Stimulated activated CD8-positive, alpha-beta memory T cell treated with anti-CD3 and anti-CD28 coated beads, Interleukin-7, amount 100 ng/mL, for 24 hours (primary cell): ENCODE data around the gene TM4SF1.

Source experiments
- DNase-seq: peaks from one replicate; pipeline ENCODE4 v3.0.0-alpha.2; 2020; ENCODE audit warnings: low read depth

TM4SF1 gene

DNA sequence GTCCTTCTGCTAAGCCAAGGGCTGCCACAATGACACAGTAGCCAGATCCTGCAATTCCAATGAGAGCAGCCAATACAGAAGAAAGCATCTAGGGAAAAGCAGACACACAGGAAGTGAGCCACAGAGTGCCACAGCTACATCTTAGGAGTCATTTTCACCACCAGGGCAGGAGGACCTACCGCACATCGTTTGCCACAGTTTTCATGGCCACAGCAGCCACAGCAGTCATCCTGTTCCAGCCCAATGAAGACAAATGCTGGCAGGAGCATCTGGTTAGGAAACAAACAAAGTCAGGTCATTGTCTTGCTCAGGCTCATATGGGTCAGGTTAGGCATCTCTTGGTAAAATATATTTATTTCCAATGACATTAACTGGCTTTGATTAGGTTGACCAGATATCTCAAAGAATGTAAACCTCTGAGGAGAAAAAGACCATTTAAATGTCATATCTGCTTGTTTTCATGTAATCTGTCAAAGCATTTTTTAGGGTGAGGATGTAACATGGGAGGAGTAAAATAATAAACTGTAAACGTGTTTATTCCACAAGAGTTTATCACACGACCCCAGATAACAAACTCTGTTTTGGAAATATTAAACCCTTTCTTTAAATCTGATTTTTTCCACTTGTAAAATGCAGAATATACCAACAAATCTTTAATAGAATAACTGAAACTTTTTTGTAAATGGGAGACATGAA is 1.8 kb downstream of the TM4SF1 start:
- no peak for DNase-seq

DNA sequence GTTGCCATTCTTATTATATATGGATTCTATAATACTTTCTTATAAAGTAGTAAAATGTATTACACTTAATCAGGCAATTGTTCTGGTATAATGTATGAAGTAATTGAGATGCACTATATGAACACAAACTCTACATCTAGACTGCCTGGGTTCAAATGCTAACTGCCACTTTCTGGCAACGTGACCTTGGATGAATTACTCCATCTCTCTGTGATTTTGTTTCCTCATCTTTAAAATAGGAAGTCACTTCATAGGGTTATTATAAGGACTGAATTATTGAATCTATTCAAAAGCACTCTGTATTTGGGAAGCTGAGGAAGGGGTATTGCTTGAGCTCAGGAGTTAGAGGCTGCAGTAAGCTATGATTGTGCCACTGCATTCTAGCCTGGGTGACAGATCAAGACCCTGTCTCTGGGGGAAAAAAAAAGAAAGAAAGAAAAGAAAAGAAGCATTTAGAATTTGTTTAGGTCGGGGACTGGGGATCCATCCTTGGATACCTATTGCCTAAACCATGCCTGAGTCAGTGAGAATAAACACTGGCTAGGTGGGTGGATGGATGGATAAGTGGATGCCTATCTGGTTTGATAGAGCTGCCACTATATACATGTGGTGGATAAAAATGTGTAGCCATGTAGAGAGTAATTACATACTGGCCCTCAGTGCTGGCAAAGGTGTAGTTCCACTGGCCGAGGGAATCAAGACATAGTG is 2.5 kb downstream of the TM4SF1 start:
- no peak for DNase-seq

DNA sequence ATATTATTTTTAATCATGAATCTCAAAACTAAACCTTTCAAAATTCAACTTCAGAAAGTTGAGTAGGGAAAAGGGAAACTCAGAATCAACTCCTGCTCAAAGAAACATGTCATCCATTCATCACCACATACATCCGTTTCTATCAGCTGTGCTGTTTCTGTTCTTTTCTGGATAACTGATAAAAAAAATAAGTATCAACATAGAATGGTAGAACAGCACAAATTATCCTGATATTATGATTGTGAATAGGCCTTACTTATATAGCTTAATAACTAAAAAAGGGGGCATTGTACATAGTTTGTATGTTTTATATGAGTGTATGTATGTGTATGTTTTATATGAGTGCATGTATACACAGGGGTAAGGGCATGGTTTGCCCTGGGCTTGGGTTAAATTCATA is 3.1 kb downstream of the TM4SF1 start:
- DNase-seq = no peak

DNA sequence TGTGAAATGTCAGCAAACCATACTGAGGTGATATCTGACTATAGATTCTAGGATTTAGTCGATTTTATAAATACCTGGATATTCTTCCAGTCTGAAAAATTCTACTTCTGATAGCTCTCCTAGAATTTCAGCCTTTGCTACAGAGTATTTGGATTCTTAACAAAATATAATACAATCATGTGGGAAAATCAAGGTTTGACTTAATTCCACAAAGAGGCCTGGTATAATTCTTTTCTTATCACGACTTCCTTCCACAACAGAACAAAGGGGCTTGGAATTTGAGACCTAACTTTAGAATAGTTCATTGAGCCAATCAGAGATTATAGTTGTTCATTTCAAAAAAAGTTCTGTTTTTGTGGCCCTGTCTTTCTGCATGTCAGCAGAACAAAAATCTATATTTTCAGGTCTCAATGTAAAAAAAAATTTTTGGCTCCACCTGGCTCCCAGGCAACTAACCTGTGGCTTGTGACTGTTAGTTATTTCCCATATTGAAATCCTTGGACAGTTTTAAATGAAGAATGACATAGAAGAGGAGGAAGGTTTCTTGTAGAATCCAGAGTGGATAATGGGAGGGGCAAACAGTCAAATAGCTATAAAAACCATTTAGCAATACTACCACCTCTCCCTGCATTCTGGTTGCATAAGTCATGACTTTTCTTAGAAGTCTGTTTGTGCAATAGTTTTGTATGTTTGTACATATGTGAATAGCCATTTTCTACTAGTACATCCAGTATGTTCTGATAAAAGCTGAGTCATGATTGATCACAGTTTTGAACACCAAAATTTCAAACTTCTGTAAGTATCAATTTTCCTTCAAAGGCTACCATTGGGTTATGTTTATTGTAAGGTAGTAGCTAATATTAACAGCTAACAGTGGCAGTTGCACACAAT is 4.0 kb downstream of the TM4SF1 start:
- DNase-seq = no peak

DNA sequence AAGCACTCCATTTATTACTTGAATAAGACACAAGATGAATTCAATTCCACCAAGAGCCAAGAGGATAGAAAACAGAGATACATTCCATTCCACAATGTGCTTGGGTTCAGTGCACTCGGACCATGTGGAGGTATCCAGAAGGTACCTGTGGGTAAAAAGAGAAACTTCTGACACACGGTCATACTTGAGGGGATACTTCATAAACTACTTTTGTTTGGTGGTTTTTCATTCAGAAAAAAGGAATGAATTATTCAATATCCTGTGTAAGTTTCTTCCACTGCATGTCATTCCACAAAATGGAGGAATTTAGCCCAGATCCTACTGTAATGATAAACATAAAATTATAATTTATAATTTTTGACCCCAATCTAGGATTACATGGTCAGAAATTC is 5.7 kb downstream of the TM4SF1 start:
- DNase-seq = no peak

DNA sequence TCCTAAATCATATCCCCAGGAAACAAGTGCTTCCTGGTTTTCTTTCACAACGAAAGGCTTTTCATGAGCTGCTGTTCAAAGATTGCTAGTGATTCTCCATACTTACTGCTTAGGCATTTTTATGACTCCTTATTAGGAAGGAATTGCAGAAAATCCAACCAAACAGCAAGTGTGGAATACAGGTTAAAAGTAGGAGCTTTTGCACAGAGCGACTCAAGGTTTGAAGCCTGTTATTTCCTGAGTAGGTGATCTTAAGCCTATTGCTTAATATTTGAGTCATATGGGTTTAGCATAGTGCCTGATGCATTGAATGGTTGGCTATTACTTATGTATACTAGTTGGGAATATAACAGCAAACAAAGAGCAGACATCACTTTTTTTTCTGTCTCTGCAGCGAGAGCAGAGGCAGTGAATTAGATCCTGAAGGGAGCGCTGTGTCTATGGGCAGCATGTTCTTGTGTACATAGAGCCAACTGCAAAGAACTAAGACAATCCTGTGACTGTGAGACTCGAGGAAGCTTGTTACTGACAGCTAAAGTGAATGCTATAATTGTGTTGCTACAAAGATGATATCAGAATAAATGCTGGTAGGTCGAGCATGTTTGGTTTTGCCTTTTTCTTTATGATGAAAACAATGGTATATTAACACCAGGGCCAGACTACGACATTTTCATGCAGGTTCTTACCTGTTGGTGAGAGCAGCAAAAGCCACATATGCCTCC is 6.3 kb downstream of the TM4SF1 start:
- DNase-seq = no peak

DNA sequence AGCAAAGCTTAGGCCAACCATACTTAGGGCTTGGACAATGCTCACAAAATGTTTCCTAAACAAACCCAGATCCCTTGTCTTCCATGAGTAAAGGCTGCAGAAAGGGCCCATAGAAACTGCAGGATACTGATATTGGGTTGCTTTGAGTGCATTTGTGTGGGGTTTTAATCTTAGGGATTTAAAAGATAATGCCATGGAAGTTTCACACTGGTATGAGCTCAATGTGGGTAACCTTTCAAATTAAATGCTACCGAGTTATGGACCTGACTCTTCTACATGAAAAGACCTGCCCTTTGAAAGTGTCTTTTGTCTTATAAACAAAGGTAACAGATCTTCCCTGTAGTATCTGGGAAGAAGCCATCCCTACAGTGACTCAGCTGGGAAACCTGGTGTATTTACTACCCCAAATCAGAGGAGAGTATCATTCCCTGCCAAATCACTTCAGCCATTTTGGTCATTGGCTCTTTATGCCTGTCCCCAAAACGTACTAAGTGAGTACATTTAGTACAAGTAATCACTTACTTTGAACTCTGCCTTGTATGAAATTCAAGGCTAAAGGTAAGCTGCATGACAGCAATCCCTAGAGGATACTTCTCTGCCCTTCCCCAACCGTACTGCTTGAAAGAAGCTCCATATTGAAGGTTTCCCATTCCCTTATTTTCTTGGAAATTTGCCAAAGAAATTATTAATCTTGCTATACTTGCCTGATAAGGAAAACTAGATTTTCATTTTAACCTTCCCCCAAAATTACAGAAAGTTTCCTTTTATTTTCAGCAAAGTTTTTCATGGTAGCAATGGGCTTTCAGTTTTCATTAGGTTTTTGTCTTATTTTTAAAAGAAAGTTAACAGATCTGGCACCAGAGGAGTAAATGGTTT is 7.2 kb downstream of the TM4SF1 start:
- DNase-seq = no peak

DNA sequence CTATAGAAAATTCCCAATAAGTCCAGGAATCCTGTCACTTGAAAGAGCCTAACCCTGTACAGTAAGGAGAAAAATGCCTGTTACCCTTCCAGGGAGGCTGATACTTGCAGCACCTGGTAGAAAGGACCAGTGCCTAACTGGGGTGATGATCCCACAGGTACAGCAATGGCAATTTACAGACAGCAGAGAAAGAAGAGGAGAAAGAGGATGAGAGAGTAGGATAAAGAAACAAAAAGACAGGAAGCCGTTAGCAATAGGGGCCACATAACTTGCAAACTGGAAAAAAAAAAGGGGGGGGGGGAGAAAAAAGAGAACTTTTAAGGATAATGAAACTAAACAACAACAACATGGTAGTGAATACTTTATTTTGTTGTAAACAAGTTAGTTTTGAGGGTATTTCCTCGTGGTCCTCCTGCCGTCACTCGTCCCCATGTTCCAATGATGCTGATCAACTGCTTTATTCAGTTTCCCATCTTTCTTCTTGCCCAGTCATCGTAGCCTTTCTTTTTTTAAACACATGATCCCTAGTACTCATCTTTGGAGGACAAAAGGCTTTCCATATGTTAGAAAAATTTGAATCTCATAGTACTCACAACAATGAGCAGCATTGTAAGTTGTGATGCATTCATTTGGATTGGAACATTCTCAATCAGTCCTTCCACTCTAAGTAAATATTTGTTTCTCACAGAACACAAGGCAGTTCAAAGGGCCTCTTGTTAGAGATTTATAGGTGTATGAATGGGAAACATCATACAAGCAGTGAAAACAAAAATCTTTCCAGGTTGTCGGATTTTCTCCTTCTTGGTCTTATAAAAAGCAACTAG is 8.6 kb downstream of the TM4SF1 start:
- DNase-seq = no peak

DNA sequence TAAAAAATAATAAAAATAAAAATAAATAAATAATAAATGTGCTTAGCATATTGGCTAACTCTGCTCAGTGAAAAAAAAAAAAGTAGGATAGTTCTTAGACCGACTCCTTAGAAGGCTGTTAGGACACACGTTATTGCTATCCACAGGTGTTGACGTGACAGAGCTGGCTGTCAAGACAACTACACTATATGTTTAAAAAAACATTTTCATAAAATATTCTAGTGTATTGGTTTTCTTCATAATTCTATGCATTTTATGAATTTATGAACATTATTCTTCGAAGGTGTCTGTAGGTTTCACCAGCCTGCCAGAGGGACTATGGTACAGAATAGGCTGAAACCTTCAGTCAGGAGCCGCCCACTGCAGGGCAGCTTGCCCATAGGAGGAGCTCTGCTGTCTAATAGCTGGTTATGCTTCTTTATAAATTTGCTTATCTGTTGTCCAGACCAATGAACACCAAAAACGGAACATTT is 9.2 kb downstream of the TM4SF1 start:
- DNase-seq = no peak

DNA sequence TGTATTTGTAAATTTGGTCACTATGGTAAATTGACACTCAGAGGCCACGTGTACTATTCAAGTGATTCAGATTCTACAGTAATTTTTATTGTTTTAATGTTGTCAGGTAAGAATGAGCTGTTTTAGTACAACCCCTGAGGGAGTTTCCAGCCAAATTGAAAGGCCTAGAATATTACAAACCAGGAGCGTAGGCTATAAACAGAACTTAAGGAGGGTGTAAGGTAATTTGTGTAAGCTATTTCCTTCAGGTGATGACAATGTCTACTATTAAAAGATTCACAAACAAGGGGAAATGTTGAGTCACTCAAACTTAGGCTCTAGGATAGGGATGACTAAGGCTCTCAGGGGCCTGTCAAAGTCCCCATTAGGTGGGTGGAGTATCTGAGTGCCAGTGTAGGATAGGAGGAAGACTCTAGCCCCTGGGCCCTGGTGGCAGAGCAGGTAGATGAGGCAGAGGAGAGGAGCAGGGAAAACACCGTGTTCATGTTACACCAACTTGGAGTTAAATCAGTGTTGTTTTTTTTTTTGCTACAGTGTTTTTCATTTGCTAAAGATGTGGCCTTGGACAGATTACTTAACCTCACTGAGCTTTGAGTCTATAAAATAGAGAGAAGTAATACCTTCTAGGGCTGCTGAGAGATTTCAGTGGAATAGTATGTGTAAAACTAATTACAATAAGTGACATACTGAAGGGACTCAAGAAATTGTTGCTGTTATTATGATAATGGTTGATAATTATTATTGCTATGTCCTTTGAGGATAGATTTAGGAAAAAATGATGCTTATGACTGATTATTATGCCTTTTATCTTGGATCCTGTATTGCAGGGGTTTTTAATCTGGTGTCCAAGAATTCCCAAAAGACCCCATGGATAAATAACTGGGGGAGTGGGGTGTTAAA is 10.3 kb downstream of the TM4SF1 start:
- no peak for DNase-seq

DNA sequence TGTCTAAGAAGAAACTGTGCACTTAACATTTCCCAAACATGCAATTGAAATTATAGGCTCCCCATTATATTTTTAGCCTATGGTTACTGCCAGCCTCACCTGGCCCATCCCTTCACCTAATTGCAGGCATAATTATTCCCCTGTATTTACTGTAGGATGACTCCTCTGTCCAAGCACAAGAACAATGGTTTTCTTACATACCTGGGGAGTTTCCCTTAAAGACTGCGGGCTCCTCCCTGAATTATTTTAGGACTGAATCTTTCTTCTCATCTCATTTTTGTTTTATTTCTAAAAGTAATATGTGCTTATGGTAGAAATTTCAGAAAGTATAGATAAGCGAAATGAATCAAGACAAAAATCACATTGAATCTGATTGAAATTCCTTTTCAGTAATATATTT is 11.4 kb downstream of the TM4SF1 start:
- no peak for DNase-seq

DNA sequence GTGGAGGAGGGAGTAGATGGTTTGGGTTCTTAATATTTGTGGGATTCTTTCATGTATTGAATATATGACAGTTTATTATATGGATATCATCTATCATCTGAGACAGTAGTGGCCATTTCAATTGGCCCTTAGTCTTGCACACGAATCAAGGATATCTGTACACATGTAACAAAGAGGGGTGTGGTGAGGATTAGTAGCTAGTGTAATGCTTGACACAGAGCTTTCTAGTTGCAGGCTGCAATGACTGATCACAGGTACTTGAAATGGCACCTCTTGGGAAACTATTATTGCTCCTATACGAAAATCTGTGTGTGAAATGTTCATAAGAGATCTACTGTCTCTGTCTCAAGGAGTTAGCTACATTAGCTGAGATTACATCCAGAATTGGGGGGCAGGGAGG is 12.8 kb downstream of the TM4SF1 start:
- DNase-seq = no peak

DNA sequence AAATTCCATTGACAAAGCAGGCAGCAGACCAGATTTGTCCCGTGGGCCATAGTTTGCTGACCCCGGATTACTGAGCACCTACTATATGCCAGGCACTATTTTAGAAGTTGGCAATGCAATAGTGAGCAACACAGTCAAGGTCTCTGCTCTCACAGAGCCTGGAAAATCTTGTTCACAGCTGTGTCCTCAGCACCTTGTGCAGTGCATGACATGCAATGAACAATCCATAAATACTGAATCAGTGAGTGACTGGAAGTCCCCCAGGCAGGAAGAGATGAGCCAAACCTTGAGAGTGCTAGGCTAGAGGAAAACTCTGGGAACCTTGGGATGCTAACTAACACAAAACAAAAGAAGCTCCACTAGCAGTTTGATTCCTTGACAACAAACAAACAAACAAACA is 14.4 kb downstream of the TM4SF1 start:
- DNase-seq = no peak

DNA sequence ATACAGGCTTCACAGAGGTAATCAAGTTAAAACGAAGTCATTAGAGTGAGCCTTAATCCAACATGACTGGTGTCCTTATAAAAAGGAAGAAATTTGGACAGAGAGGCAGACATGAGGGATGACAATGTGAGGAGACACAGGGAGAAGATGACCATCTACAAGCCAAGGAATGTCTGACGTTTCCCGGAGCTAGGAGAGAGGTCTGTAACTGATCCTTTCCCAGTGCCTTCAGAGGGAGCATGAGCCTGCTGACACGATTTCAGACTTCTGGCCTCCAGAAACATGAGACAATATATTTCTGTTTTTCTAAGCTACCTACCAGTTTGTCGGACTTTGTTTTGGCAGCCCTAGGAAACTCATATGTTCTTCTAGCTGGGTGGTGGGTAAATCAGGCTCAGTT is 15.1 kb downstream of the TM4SF1 start:
- DNase-seq = no peak

DNA sequence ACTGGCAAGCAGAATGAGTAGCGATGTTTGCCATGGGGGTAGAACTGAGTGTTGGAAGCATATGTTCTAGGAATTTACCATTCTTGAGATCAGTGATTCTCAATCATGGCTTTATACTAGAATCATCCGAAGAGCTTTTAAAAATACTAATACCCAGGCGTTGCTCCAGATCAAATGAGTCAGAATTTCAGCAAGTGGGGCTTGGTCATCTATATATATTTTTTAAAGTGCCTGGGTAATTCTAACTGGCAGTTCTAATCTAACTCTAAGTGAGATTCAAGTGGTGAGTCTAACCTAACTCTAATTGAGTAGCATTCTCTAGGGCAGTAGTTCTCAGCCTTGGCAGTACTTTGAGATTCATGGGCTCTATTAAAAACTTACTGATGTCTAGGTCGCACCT is 20.8 kb downstream of the TM4SF1 start:
- no peak for DNase-seq

DNA sequence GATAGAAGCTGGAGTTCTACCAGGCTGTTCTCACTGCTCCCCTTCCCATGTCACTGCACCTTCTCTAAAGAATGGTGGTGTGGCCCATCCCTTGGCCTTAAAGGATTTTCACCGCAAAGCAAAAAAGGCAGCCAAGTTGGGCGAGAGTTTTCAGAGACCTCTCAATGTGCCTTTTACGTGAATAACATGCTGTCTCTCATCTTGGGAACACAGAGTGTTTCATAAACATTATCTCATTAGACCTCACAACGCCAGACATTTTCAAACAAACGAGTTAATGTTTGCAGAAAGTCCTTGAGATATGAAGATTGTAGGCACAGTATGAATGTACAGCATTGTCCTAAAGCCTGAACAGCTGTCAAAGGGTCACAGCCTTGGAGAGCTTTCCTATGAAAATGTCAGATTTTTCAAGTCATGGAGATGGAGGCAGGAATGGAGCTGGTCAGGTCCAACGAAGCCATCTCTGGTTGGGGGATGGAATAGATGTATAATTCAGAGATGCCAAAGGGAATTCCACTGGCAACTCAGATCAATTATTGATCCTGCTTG is 21.3 kb downstream of the TM4SF1 start:
- no peak for DNase-seq

DNA sequence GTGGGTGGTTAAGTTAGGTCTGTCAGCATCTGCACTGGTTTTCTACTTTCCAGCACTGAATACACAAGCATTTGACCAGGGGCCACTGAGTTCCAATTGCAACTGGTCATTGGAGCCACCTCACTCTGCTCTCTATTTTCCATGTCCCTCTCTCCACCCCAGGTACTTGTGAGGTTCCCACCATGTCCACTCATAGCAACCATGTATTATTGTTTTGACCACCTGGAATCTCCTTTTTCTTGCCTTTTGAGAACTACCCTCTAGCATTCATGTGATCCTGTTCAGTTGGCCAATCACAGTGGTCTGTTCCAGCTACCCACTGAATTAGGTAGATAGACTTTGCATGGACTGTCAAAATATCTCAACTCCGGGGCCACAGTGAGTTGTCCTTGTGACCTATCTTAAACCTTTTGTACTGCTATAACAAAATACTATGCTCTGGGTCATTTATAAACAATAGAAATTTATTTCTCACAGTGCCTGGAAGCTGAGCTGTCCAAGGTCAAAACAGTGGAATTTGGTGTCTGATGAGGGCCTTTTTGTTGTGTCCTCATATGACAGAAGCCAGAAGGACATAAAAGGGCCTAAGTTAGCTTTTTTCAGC is 23.8 kb downstream of the TM4SF1 start:
- no peak for DNase-seq

DNA sequence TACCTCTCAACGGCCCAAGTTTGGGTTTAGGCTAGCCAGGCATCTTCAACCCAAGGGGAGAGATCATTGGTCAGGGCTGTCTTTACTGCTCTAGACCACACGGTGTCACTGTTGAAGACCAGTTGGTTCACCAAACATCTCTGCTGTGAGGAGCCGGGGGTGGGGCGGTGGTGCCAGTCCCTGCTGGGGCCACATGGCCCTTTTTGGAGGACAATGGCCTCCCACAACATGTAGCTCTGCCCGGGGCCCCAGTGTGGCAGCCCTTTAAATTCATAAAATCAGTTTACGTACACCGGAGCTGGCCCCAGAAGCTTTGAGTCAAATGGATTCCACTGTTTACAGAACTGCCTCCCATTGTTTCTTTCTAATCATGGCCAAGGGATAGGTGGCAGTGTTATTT is 24.9 kb downstream of the TM4SF1 start:
- peak; percentile 3 for DNase-seq

DNA sequence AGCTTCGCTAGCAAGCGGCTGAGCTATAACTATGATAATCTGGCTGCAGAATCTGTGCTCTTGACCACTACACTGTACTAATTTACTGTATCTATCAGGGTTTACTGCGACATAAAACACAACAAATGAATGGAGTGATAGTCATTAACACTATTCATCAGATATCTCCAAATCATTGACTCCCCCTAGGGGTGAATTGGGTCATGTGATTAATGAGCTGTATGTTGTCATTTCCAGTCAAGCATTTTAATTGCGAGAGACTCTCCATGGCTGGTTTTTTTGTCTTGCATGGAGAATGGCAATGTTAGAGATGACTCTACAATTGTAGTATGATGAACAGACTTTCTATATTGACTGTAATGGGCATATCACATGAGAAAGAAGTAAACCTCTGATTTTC is 33.5 kb downstream of the TM4SF1 start:
- no peak for DNase-seq
